ENCODE data around the gene BAIAP2.

DNA sequence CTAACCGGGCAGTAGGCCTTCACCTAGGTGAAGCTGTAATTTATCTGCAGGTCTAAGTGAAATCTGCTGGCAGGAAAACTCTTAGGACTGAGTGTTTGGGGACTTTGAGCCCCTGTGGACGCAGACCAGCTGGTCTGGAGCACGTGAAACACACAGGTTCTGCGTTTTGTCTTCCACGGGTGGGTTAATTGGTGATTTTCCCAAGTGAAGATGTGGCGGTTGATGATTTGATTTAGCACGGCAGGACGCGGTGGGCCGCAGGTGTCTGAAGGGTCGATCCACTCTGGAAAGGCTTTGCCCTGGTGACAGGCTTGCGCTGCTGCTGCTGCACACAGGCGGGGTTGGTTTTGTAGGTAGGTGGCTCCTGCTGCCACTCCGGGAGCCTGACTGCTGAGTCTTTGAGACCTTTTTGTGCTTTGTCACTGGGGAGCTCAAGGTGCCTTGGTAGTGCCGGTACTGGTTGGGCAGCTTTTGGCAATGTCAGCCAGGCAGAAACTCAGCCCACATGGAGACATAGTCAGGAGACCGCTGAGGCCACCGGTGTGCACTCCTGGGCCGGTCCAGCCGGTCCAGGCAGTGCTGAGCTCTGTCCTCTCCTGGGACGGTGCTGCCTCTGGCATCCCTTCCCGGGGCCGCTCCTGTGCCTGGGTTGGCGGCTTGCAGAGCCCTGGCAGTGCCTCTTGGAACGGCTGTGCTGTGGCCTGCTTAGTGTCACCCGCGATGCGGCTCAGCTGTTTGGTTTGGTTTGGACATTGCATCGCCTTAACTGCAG, 2.3 kb downstream of the BAIAP2 start:
- TF ChIP-seq GLIS3 (CRISPR knock-in tag; IDR thresholded peaks at IDR 0.05) (no peak), ESRRG (CRISPR knock-in tag; IDR thresholded peaks at IDR 0.05) (no peak), PPARA (CRISPR knock-in tag; IDR thresholded peaks at IDR 0.05; ENCODE audit: borderline replicate concordance) (no peak), ZNF8 (CRISPR knock-in tag; IDR thresholded peaks at IDR 0.05) (no peak), ZFP3 (CRISPR knock-in tag; IDR thresholded peaks at IDR 0.05) (no peak), BACH2 (CRISPR knock-in tag; IDR thresholded peaks at IDR 0.05; ENCODE audit: borderline replicate concordance) (no peak), PATZ1 (CRISPR knock-in tag; IDR thresholded peaks at IDR 0.05; ENCODE audit: borderline replicate concordance) (no peak), CSRNP3 (CRISPR knock-in tag; IDR thresholded peaks at IDR 0.05) (no peak), TCF4 (CRISPR knock-in tag; IDR thresholded peaks at IDR 0.05; ENCODE audit: borderline replicate concordance) (no peak)
